Measurements from ENCODE around the gene ZNF684.
"Not testable (repeated sequence)": the region's sequence is repeated elsewhere in the genome, so short reads cannot be mapped to it uniquely, and the experiment has no call there.

ZNF684 gene

DNA sequence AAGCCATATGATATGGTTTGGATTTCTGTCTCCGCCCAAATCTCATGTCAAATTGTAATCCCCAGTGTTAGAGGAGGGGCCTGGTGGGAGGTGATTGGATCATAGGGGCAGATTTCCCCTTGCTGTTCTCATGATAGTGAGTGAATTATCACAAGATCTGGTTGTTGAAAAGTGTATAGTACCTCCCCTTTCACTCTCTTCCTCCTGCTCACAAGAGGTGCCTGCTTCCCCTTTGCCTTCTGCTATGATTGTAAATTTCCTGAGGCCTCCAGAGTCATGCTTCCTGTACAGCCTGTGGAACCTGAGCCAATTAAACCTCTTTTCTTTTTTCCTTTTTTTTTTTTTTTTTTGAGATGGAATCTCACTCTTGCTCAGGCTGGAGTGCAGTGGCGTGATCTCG, 43.4 kb downstream of the ZNF684 start:
- DNase-seq (ENCODE audit: low read depth), result not testable (repeated sequence)

DNA sequence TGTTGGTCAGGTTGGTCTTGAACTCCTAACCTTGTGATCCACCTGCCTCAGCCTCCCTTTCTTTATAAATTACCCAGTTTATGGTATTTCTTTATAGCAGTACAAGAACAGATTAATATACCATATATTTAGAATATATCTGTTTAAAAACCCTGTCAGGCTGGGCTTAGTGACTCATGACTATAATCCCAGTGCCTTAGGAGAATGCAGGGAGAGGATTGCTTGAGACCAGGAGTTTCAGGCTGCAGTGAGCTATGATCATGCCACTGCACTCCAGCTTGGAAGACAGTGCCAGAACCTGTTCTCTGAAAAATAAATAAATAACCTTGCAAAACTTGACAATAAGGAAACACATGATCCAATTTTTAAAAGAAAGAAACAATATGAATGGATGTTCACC, 43.9 kb downstream of the ZNF684 start:
- no peak for DNase-seq (ENCODE audit: low read depth)

GRCh38 chr1:40582116-40582515, 50.7 kb downstream of the ZNF684 start:
- no peak for DNase-seq (ENCODE audit: low read depth)

GRCh38 chr1:40583980-40584379, 52.5 kb downstream of the ZNF684 start:
- no peak for DNase-seq (ENCODE audit: low read depth)

DNA sequence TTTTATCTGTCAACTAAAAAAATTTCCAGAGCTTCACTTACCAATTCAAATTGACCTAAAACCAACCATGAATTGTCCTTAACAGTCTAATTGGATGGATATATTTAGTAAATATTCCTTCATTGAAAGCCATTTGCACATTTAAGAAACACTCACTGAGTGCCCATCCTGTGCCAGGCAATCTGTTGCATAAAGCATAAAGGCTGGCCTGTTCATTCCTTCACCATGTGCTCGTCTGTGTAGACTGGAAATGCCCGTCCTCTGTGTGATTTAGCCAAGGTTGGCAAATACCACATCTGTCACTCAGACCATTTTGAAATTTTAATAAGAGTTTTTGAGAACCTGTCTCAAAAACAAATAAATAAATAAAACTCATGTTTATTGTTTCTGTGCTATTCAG, 57.1 kb downstream of the ZNF684 start:
- DNase-seq (ENCODE audit: low read depth), result no peak

DNA sequence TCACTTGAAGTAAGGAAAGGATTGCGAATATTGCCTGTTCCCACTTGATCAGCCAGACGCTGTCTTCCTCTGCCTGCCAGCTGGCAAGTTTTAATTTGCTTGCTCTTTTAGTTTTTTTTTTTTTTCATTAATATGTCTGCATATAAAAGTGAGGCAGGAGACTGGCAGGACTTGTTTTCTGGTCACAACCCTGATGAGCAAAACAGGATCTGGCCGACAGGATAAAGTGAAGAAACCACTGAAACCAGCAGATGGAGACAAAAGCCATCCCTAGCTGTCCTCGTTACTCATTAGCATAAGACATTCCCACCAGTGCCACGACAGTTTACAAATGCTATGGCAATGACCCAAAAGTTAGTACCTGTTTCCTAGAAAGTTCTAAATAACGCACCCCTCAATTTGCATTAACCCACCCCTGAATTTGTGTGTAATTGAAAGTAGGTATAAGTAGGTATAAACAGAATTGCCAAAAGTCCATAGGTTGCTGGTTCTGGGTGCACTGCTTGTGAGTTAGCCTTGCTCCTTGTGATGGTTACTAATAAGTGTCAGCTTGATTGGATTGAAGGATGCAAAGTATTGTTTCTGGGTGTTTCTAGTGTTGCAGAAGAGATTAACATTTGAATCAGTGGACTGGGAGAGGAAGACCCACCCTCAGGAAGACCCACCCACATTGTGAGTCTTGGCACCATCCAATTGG, 60.8 kb downstream of the ZNF684 start:
- DNase-seq (ENCODE audit: low read depth), result no peak

GRCh38 chr1:40593449-40594186, 62.2 kb downstream of the ZNF684 start:
- DNase-seq (ENCODE audit: low read depth), result no peak

DNA sequence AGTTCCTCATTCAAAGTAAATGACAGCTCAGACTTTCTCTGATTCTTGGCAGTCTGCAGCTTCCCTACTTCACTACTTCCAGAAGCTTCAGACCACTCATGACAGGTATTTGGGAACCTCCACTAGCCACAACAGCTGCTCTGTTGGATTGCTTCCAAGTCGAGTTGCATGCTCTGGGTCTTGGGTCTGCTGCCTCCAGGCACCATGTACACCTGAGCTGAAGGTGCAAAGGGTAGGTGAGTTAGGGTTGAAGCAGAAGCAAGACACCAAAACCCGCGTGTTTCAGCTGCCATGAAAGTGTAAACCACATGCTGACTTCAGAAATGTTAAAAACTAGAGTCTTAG, 62.7 kb downstream of the ZNF684 start:
- DNase-seq (ENCODE audit: low read depth), result no peak

DNA sequence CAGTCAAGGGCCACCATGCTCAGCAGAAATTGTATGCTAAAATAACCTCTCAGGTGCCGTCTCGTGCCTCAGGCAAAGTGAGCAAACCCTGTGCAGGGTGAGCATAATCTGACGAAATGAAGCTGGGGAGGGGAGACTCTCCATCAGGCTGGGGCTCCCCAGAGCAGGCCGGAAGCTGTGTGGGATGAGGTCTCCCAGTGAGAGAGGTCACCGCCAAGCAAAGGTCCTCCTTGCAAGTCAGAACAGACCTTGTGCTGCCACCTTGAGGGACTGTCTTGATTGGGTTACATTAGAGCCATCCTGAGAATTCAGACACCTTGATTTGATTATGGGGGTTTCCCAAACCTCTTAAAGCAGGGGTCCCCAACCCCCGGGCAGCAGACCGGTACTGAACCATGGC, 64.2 kb downstream of the ZNF684 start:
- DNase-seq (ENCODE audit: low read depth), result no peak

Measured in stimulated activated CD4-positive, alpha-beta T cell treated with anti-CD3 and anti-CD28 coated beads, Interleukin-2, amount 100 ng/mL, for 4 hours (primary cell).